Activated T-cell treated with anti-CD3 and anti-CD28 coated beads, Interleukin-2, amount 50 U/mL, for 48 hours (primary cell): ENCODE data around the gene ABHD11.
"Not testable (repeated sequence)": the region's sequence is repeated elsewhere in the genome, so short reads cannot be mapped to it uniquely, and the experiment has no call there.

Experiments used
- DNase-seq, 2 experiments: peaks; one replicate each; pipeline ENCODE4 v3.0.0-alpha.2; 2020

ABHD11 gene

DNA sequence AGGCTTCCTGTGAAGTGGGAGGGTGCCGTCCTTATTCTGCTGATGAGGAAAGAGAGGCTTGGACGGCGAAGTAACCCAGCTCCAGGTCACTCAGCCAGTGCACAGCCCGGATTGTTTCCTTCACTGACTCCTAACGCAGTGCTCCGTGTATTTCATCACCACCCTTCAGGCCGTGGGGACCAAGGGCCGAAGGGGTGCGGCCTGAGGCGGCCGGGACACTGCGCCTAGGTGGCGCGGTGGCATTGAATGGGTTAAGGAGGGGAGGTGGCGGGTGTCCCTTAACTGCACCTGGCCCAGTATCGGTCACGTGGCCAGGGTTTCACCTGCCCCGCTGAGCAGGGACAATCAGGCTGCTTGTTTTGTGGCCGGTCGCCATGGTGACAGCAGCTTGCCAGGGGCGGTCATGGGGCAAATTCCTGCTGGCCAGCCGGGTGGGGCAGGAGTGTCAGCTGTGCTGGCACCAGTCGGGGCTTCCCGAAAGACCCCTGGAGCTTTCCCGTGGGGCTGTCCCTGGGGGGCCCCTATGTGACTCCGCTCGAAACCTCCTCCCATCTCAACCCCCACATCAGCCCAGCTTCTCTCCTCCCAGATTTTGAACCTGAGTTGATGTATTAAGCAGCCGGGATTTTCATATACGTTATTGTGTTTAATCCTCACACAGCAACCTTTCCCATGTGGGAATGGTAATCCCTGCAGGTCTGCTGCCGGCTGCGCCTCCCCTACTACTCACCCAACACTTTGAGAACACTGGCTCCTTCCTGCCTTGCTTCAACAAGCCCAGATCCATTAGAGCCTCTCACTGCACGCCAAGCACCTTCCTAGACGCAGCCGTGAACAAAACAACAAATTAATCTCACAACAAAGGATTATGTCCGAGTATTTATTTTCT, 4.4 kb upstream of the ABHD11 start:
- no peak for DNase-seq

- no peak for DNase-seq
These were observed 3.7 kb upstream of the ABHD11 start for GRCh38 chr7:73742338-73742752.

GRCh38 chr7:73741600-73741999, 3.0 kb upstream of the ABHD11 start:
- no peak for DNase-seq

GRCh38 chr7:73740771-73741170, 2.2 kb upstream of the ABHD11 start:
- no peak for DNase-seq

DNA sequence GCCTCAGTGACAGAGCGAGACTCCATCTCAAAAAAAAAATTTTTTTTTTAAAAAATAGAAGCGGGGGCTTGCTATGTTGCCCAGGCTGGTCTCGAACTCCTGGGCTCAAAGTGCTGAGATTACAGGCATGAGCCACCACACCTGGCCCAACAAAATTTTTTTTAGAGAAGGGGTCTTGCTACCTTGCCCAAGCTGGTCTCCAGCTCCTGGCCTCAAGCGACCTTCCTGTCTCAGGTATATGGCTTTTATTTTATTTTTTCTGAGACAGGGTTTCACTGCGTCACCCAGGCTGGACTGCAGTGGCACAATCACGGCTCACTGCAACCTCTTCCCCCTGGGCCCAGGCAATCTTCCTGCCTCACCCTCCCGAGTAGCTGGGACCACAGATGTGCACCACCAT, 1.6 kb upstream of the ABHD11 start:
- DNase-seq = no peak

DNA sequence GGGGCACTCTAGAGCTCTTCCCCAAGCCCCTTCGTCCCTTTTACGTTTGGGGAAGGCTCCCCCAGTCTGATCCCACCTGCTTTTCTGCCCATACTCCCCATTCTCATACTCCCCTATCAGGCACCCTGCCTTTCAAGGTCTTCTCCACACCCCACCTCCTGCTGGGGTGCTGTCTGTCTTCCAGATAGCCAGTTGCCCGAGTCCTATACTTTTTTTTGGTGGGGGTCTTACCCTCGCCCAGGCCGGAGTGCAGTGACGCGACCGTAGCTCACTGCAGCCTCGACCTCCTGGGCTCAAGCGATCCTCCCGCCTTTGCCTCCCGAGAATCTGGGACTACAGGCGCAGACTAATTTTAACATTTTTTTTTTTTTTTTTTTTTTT, 775 bp upstream of the ABHD11 start:
- DNase-seq = no peak

DNA sequence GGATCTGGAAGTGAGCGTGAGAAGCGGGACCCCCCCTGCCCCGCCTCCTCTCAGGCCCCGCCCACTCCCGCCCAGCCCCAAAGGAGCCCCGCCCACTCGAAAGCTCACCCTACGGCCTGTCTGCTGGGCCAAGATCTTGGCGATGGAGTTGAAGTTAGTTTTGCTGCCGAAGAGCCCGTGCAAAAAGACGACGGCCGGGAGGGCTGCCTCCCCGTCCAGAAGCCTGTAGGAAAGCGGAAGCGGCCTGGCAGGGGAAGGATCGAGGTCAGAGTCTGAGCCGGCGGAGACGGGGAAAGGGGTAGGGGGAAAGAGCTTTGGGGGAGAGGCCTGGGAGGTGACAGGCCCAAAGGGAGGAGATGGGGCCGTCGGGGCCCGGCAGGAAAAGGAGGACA, 386 bp downstream of the ABHD11 start:
- peak; percentile 77 for DNase-seq

DNA sequence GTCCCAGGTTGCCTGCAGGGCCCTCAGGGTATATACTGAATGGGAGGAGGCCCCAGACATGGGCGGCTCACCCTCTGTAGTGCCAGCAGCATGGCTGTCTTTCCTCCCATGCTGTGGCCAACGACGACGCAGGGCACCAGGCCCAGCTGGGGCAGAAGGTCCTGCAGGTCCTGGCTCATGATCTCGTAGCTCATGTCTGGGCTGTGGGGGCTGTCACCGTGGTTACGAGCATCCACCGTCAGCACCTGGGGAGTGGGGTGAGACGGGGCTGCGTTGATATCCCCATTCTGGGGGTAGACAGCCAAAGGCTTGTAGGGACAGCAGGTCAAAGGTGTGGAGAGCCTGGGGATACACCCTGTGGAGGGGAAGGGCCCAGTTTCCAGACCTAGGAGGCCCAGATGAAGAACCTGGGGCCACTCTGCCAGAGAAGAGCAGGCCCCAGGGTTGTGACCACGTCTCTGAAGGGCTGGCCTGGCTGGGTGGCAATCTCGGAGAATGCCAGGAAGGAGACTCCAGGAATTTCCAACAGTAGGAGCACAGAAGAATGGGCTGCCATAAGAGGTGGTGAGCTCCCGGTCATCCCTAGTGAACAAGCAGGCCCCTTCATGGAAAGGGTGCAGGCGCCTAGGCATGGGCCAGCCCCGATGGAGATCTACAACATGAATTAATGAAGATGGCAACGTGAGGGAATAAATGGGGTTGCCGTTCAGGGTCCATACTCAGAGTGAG, 947 bp downstream of the ABHD11 start:
- DNase-seq = no peak

DNA sequence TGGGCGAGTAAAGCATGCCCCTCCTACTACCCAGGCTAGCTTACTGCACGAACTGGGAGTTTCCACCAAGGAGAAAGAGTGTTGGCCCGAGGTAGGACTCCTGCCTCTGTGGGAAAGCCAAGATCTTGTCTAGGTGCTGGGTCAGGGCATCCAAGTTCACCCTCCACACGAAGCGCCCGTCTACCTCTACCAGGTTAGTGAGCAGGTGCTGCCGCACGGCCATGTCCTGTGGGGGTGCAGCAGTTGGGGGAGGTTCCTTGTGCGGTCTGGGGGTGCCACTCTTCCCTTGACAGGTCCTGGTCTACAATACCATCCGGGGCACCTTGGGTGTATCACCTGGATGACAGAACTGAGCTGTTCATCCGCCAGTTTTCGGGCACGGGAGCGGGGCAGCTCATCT, 1.7 kb downstream of the ABHD11 start:
- DNase-seq = no peak

DNA sequence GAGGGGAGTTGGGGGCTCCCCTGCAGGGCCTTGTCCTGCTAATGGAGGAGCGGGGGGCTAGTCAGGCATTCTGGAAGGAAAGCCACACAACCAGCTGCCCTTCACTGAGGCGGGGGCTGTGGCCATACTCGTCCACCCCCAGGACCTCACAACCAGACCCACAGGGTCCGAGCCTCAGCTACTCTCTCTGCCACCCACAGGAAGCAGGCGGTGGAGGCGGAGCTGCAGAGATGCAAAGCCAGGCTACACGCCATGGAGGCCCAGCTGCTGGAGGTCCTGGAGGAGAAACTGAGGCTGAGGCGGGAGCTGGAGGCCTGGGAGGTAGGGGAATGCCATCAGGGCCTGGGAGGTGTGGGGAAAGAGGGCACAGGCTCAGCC, 3.1 kb downstream of the ABHD11 start:
- no peak for DNase-seq

DNA sequence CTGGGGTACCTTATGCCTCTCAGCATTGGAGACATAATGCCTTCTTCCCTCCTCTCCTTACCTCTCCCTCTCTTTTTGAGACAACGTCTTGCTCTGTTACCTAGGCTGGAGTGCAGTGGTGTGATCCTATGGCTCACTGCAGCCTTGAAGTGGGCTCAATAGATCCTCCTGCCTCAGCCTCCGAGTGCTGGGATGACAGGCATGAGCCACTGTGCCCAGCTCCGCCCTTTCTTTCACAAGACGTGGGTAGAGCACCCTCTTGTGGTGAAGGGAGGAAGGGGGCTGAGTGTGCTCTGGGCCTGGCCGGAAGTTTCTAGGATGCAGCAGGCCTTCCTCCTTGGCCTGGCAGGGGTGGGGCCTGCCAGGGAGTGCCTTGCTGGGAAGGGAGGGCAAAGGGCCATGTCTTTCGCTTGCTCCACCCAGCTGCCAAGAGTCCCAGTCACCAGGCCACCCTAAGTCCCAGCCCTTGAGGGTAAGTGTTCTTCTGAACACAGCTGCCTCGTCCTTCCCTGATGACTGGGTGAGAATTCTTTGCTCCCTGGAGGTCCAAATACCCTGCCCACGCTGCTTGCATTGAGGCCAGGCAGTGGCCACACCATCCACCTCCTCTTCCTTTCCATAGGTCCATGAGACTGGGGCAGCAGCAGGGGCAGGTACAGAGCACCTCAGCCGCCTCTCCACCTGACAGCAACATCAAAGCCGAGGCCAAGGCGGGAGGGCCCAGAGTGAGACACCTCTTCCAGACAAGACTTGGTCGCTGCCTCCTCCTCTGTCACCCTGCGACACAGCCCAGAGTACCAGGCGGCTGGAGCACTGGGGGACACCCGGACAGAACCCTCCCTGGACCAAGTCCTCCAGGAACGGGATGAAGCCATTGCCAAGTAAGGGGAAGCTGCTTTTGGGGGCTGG, 3.7 kb downstream of the ABHD11 start:
- peak; percentile 91 to 92 for DNase-seq

- DNase-seq = no peak
These were observed 6.2 kb downstream of the ABHD11 start for GRCh38 chr7:73732397-73732796.

- DNase-seq = no peak
These were observed 8.1 kb downstream of the ABHD11 start for GRCh38 chr7:73730485-73730884.

GRCh38 chr7:73728551-73728950, 10.1 kb downstream of the ABHD11 start:
- DNase-seq = no peak

DNA sequence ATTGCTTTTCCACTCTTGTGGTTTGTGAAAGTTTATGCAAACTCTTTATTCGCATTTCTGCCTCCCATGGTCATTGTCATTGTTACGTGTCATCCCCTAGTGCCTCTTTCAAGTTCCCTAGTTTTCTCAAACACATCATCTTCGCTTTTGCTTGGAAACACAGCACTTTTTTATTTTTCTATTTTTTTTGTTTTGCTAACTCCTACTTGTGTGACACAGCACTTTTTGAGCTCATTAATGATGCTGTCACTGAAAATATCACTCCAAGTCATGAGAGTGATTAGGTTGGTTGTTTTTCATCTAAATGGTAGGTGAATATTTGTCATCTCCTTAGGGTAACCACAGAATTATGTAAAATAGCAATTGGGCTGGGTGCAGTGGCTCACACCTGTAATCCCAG, 10.7 kb downstream of the ABHD11 start:
- no peak for DNase-seq

DNA sequence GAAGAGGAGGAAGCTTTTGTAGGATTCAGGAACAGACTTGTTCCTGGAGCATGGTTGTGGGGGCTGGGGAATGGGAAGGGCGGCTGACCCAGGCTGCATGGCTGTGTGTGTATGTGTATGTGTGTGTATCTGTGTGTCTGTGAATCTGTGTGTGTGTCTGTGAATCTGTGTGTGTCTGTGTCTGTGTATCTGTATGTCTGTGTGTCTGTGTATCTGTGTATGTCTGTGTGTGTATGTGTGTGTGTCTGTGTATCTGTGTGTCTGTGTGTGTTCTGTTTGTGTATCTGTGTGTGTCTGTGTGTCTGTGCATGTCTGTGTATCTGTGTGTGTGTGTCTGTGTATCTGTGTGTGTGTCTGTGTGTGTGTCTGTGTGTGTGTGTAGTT, 12.5 kb downstream of the ABHD11 start:
- no peak for DNase-seq

- no peak for DNase-seq
These were observed 14.8 kb downstream of the ABHD11 start for GRCh38 chr7:73723813-73724212.

DNA sequence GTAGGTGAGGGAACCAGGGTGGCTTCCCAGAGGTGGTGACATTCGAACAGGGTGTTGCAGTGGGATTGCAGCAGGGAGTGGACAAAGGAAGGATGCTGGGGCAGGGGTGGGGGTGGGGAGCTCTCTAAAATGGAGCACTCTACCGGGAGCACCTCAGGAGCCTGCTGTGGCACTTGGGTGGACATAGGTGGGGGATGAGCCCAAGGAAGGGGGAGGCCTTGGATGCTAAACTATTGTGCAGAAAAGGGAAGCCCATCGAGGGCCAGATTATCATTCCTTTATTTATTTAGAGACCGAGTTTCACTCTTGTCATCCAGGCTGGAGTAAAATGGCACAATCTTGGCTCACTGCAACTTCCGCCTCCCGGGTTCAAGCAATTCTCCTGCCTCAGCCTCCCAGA, 15.8 kb downstream of the ABHD11 start:
- DNase-seq = no peak

GRCh38 chr7:73722182-73722581, 16.4 kb downstream of the ABHD11 start:
- not testable (repeated sequence) for DNase-seq

DNA sequence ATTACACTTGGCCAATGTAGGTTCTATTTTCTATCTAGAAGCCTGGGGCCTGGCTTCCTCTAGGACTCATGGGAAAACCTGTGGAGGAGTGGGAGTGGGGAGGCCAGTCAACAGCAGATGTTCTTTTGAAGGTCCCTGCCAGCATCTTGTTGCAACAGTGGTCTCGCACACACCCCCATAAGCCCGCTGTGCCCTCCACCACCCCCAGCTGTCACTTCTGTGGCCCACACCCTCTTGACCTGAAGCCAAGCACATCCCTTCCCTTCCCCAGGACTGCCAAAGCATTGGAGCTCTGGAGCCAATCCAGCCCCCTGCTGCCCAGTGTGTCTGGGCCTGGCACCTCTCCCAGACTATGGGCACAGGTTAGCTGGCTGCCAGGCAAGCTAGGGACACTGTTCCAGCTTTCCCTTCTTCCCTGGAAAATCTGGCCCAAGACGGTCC, 17.2 kb downstream of the ABHD11 start:
- no peak for DNase-seq

DNA sequence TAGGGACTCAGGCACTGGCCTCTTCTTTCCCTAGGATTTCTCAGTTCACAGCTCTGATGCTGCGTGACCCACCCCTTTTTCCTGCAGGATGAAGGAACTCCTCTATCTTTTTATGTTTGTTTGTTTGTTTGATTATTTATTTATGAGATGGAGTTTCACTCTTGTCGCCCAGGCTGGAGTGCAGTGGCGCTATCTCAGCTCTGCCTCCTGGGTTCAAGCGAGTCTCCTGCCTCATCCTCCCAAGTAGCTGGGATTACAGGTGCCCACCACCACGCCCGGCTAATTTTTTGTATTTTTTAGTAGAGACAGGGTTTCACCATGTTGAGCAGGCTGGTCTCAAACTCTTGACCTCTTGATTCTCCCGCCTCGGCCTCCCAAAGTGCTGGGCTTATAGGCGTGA, 18.2 kb downstream of the ABHD11 start:
- DNase-seq = not testable (repeated sequence)

DNA sequence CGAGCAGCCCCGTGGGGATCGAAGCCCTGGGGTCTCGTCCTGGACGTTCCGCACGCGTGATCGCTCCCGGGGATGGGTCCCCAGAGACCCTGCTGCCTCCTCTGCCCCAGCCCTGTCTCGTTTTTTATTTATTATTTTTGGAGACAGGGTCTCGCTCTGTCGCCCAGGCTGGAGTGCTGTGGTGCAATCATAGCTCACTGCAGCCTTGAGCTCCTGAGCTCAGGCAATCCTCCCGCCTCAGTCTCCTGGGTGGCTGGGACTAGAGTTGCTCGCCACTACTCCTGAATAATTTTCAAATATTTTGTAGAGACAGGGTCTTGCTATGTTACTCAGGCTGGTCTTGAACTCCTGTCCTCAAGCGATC, 18.8 kb downstream of the ABHD11 start:
- DNase-seq = no peak
